Stimulated activated memory B cell treated with anti-CD40 and anti-IgM and Interleukin-4, amounts not matched to agents 10 μg/mL and 1 μg/mL and 100 μg/mL, for 72 hours (primary cell): Measurements from ENCODE around the gene MBOAT2.

ENCODE experiments used
- ATAC-seq: fragments of 150-1000 bp; cut with Tn5 transposase; 2 replicates; pipeline ENCODE4 v1.10.0; 2021
- H3K27ac Mint-ChIP-seq: one replicate; pipeline ENCODE4 v1.8.0; 2022; ENCODE audit warnings: mild to moderate bottlenecking, mixed read lengths
- H3K27me3 Mint-ChIP-seq: one replicate; pipeline ENCODE4 v1.8.0; 2022; ENCODE audit warnings: mixed read lengths
- H3K36me3 Mint-ChIP-seq: one replicate; pipeline ENCODE4 v1.8.0; 2022; ENCODE audit warnings: mixed read lengths
- H3K4me1 Mint-ChIP-seq: one replicate; pipeline ENCODE4 v1.8.0; 2022; ENCODE audit warnings: mixed read lengths
- H3K4me3 Mint-ChIP-seq: one replicate; pipeline ENCODE4 v1.8.0; 2022; ENCODE audit warnings: mild to moderate bottlenecking, moderate library complexity, mixed read lengths
- H3K9me3 Mint-ChIP-seq: one replicate; pipeline ENCODE4 v1.8.0; 2022; ENCODE audit warnings: mixed read lengths

Gene MBOAT2

DNA sequence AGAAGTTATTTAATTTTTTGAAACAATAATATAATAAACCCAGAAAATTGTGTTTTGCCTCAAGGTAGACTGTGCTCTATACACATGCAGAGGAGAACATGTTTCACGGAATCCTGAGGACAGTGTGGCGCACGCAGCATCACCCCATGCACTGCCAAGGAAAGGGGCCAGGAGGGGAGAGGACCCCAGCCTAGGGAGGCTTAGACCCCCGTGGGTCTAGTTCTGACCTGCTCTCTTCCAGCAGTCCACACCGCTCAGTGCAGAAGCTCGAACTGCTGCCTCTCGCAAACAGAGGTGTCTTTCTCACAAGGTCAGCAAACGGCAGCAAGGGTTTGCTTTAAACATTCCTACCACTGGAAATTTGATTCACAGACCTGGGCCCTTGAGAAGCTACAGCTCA lies 114.5 kb downstream of the MBOAT2 start:
- Mint-ChIP-seq H3K4me1 (no peaks in the 10 kb centered on the region), H3K36me3 (no peaks in the 10 kb centered on the region), H3K27ac (no peak overlapping the region), H3K27me3 (no peaks in the 10 kb centered on the region), H3K9me3 (no peaks in the 10 kb centered on the region), H3K4me3 (no peak overlapping the region)
- no peak for ATAC-seq

DNA sequence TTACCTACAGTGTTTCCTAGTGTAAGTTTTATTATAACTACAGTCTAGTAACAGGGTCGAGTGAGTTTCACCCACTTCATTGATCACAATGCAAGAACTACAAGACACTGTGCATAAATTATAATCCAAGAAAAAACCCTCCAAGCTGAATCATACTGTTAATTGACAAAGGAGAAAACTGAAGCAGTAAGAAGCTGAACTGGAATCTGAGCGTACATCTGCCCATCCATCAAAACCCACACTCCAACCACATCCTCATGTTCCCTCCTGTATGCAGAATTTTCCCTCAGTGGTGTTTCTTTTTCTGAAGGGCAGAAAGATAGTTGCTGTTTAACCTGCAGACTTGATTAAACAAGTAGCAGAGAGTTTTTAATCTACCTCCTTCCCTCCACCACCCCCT lies 116.6 kb downstream of the MBOAT2 start:
- Mint-ChIP-seq H3K9me3 (no peaks in the 10 kb centered on the region), H3K27ac (no peak overlapping the region), H3K4me3 (no peak overlapping the region), H3K36me3 (no peaks in the 10 kb centered on the region), H3K4me1 (no peaks in the 10 kb centered on the region), H3K27me3 (no peaks in the 10 kb centered on the region)
- no peak for ATAC-seq

DNA sequence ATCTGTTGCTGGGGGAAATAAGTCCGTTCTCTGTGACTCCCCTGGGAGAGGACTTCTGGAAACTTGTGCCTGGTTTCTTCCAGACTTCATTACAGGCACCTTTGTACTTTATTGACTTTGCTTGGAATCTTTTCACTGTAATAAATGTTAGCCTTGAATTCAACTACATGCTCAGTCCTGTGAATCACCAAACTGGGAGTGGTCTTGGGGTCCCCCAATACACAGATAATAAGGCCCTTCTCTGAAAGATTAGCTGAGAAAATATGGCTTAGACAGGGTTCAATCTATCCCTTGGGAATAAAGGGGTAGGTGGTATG lies 117.3 kb downstream of the MBOAT2 start:
- H3K4me3 Mint-ChIP-seq: no peak overlapping the region
- H3K36me3 Mint-ChIP-seq: no peaks in the 10 kb centered on the region
- no peaks in the 10 kb centered on the region for H3K4me1 Mint-ChIP-seq
- H3K27me3 Mint-ChIP-seq: peaks cover 3% of the 10 kb centered on the region
- no peaks in the 10 kb centered on the region for H3K9me3 Mint-ChIP-seq
- H3K27ac Mint-ChIP-seq: no peak overlapping the region
- no peak for ATAC-seq

DNA sequence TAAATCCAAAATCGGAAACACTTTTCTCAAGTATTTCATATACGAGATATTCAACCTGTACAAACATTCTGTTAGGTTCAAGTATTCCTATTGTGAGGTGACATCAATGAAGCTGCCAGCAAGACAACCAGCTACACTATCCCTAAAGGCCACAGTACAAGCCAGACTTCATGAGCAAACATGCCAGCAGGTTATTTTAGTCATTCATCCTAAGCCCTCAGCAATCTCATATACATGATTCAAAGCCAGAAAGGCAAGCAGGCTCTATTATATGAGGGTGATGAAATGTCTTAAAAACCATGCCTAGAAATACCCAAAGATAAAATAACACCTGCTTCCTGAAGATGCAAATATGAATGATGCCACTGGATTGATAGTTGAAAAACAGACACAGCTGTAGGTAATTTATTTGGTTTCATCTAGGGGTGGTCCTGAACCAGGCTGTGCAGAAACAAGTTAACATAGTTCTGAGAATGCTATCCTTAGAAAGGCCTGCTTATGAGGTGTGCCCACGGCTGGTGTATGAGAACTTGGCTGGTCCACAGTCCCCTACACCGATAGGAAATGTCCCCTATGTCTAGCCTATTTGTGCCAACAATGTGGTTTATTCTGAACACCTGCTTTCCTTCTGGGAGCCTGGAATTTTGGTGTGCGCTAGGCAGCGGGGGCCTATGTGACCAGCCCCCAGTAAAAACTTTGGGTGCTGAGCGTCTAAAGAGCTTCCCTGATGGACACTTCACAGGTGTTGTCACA lies 117.9 kb downstream of the MBOAT2 start:
- H3K4me1 Mint-ChIP-seq: no peaks in the 10 kb centered on the region
- H3K36me3 Mint-ChIP-seq: no peaks in the 10 kb centered on the region
- no peak overlapping the region for H3K4me3 Mint-ChIP-seq
- no peaks in the 10 kb centered on the region for H3K9me3 Mint-ChIP-seq
- no peak for ATAC-seq
- peaks cover 9% of the 10 kb centered on the region for H3K27me3 Mint-ChIP-seq
- no peak overlapping the region for H3K27ac Mint-ChIP-seq

DNA sequence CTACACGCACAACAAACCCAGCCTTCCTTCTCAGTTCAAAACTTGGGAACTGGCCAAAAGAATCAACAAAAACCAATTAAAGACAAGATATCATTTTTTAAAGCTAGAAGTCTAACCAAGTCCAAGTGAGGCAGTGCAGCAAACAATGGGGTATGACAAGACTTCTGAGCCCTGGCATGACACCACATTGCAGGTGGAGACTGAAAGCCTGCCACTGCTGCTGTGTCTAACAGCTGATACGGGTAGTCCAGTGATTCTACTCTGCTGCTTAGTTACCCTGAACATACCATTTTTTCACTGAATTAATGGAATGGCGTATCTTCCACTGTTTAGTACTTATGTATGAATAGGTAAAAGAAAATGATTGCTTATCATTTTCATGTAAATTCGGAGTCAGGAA lies 118.7 kb downstream of the MBOAT2 start:
- no peak for ATAC-seq
- Mint-ChIP-seq H3K36me3 (no peaks in the 10 kb centered on the region), H3K4me1 (no peaks in the 10 kb centered on the region), H3K27ac (no peak overlapping the region), H3K9me3 (no peaks in the 10 kb centered on the region), H3K27me3 (peaks cover 17% of the 10 kb centered on the region), H3K4me3 (no peak overlapping the region)

DNA sequence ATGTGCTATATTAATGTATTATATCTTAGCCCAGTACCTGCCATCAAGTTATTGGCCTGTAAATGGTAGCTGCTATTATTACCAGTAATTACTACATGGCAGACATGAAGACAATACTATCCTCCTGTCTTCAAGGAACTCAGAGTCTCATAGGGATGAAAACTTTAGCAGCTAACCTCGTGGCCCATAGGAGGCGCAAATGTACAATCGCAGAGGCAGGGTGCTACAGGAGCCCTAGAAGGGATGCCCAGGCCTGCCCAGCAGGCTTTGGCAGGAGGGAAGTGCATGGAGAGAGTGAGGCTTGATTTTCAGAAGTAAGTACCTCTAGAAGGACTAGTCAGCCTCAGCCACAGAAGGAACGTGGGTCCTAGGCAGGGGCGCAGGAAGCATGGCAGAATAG lies 121.4 kb downstream of the MBOAT2 start:
- no peaks in the 10 kb centered on the region for H3K36me3 Mint-ChIP-seq
- no peak for ATAC-seq
- no peaks in the 10 kb centered on the region for H3K4me1 Mint-ChIP-seq

DNA sequence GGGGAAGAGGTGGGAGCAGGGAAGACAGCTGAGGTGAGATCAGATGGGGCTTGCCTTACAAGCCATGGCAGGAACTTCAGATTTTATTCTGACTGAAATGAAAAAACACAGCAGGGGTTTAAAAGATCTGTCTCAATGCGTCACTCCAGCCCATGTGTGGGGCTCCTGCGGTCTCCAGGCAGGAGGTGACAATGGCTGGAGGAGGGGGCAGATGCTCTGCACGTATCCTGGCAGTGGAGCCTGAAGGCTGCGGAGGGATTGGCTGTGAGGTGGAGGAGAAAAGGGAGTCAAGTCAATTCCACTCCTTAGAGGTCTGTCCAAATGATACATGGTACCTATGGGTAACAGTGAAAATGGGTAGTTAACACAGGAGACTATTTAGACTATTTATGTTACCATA lies 125.6 kb downstream of the MBOAT2 start:
- Mint-ChIP-seq H3K4me3 (no peak overlapping the region), H3K4me1 (no peaks in the 10 kb centered on the region), H3K9me3 (no peaks in the 10 kb centered on the region), H3K27ac (no peak overlapping the region), H3K36me3 (no peaks in the 10 kb centered on the region), H3K27me3 (peaks cover 32% of the 10 kb centered on the region)
- no peak for ATAC-seq

More for the DNA sequence above, 121.4 kb downstream of the MBOAT2 start:
- Mint-ChIP-seq H3K4me3 (no peak overlapping the region), H3K27me3 (peaks cover 32% of the 10 kb centered on the region), H3K27ac (no peak overlapping the region), H3K9me3 (no peaks in the 10 kb centered on the region)

DNA sequence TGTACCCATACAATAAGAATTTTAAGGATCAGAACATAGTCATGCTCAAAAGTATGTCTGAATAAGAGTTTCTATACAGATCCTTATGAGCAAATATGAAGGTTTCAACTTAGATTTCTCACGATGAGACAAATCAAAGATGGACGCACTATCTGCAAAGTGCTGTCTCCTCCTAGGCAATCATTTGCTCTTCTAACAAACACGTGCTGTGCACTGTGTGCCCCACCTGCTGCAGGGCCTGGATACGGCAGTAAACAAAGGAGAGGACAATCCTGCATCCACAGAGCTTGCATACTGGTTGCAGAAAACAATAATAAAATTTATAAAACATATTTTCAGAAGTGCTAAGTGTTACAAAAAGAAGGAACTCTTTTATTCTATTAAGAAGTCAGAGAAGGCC lies 126.2 kb downstream of the MBOAT2 start:
- Mint-ChIP-seq H3K27me3 (peaks cover 32% of the 10 kb centered on the region), H3K36me3 (no peaks in the 10 kb centered on the region), H3K9me3 (no peaks in the 10 kb centered on the region), H3K27ac (no peak overlapping the region), H3K4me1 (no peaks in the 10 kb centered on the region), H3K4me3 (no peak overlapping the region)
- no peak for ATAC-seq

DNA sequence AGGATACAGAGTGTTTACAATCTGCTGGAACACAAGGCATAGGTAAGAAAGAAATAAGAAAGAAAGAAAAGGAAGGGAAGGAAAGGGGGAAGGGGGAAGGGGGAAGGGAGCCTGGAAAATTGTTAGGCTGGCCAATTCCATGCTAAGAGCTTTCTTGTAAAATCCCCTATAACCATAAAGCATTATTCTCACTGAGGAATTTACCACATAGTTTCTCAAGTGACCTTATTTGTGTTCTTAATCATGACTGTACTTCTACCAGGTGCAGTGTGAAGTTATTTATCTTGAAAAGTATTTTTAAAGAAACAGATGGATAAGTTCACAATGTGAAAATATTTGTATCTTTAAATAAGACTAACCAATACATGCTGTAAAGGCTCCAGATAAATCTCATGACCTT lies 126.9 kb downstream of the MBOAT2 start:
- Mint-ChIP-seq H3K27me3 (peaks cover 32% of the 10 kb centered on the region), H3K27ac (no peak overlapping the region), H3K4me3 (no peak overlapping the region), H3K4me1 (no peaks in the 10 kb centered on the region), H3K36me3 (no peaks in the 10 kb centered on the region), H3K9me3 (no peaks in the 10 kb centered on the region)
- no peak for ATAC-seq

DNA sequence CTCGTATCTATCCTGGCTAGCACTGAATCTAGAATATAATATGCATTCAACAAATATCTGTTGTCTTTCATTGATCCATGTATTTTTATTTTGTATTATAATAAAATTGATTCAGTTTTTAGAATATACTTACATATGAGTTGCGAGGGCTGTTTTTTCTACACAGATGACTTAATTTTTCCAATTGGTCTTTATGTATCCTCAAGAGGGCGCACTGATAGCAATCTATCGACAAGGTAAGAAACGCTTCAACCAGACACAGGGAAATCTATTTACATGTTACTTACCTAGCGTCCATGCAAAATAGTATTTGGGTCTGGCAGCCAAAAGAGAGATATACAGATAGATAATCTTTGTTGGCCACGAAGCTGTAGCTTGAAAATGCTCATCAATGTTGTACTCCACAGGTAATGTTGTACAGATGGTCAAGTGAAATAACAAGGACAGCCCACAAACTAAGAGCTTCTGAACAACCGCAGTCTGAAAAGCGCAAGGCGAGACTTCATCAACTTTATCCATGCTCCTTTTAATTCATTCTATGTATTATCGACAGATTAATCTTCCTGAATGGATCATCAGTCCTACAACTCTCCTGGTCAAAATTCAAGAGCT lies 130.6 kb downstream of the MBOAT2 start:
- H3K9me3 Mint-ChIP-seq: no peaks in the 10 kb centered on the region
- peaks cover 7% of the 10 kb centered on the region for H3K27me3 Mint-ChIP-seq
- ATAC-seq: no peak
- H3K4me1 Mint-ChIP-seq: no peaks in the 10 kb centered on the region
- no peaks in the 10 kb centered on the region for H3K36me3 Mint-ChIP-seq
- no peak overlapping the region for H3K4me3 Mint-ChIP-seq
- no peak overlapping the region for H3K27ac Mint-ChIP-seq

DNA sequence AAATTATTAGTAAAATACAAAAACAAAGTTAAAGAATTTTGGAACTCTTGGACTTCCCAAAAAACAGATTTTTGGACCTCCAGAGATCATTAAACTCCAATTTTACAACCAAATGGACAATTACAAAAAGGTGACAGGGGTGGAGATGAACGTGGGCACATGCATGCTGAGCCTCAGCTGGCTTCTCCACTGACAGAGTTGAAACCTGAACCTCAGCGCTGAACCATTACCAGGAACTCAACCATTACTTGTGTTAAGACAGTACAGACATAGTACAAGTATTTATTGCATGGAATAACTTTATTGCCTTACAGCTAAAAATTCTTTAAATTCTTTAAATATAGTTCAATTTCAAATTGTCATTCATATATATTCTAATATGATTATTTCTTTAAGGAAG lies 133.0 kb downstream of the MBOAT2 start:
- no peak overlapping the region for H3K27ac Mint-ChIP-seq
- H3K36me3 Mint-ChIP-seq: no peaks in the 10 kb centered on the region
- H3K27me3 Mint-ChIP-seq: no peaks in the 10 kb centered on the region
- no peak for ATAC-seq
- no peak overlapping the region for H3K4me3 Mint-ChIP-seq
- H3K9me3 Mint-ChIP-seq: no peaks in the 10 kb centered on the region
- H3K4me1 Mint-ChIP-seq: no peaks in the 10 kb centered on the region

DNA sequence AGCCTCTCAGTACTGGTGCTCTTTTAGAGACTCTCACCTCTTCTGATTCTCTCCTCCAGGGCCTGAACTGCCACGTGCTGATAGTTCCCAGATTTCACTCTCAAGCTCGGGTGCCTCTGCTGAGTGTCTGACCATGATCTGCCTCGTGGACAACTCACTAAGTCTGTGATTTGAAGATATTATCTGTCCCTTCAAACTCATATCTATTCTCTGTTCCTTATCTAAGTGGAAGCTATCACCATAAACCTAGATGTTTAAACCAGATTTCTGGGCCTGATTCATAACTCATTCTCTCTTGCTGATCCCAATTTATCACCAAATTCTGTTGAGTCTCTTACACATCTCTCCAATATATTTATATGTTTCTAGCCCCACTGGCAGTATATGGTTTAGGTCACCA lies 136.1 kb downstream of the MBOAT2 start:
- no peaks in the 10 kb centered on the region for H3K27me3 Mint-ChIP-seq
- no peak overlapping the region for H3K27ac Mint-ChIP-seq
- no peaks in the 10 kb centered on the region for H3K36me3 Mint-ChIP-seq
- no peak for ATAC-seq
- no peak overlapping the region for H3K4me3 Mint-ChIP-seq
- no peaks in the 10 kb centered on the region for H3K4me1 Mint-ChIP-seq
- H3K9me3 Mint-ChIP-seq: no peaks in the 10 kb centered on the region

DNA sequence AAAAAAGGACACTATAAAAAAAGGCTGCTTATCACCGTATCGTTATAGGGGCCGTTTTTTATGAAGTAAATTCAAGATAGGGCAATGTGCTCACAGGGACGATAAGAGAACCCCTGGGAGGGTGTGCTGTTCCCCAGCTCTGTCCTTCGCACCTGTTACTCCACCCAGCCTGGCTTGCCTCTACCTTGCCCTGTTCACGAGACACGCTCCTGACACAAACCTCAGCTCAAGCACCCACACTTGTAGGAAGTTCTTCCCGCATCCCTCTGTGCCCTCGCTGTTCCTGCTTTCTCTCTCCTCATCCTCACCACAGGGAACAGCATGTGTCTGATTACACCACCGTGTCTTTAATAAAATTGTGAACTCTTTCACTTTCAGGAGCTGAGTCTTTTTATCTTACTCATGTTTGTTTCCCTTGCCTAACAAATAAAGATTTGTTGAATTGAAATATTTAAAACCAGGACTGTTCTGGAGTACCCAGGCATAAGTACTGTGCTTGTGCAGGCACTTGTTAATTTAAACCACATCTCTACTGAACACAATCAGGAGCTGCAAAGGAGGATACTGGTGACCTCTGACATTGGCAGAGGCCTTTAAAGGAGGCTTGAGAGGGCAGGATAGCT lies 140.0 kb downstream of the MBOAT2 start:
- Mint-ChIP-seq H3K4me3 (no peak overlapping the region), H3K27me3 (no peaks in the 10 kb centered on the region), H3K27ac (no peak overlapping the region), H3K9me3 (no peaks in the 10 kb centered on the region), H3K4me1 (no peaks in the 10 kb centered on the region), H3K36me3 (no peaks in the 10 kb centered on the region)
- ATAC-seq: no peak

DNA sequence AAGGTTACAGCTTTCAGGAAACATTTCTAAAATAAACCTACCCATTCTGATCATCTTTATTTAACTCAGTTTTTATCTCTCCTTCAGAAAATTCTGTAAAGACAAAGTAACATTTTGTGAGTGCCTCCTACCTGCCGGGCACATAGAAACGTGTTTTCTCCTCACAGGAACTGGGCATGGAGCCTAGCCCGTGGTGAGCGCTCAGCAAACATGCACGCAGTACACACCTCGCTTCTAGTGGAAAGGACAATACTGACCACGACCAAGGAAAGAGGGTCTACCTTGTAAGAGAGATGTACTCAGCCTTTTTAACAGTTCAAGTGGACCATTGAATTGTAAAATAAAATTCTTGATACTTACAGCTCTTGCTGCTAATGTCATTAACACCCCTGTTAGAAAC lies 141.3 kb downstream of the MBOAT2 start:
- Mint-ChIP-seq H3K9me3 (no peaks in the 10 kb centered on the region), H3K4me1 (no peaks in the 10 kb centered on the region), H3K36me3 (no peaks in the 10 kb centered on the region), H3K27me3 (no peaks in the 10 kb centered on the region), H3K27ac (no peak overlapping the region), H3K4me3 (no peak overlapping the region)
- ATAC-seq: no peak

DNA sequence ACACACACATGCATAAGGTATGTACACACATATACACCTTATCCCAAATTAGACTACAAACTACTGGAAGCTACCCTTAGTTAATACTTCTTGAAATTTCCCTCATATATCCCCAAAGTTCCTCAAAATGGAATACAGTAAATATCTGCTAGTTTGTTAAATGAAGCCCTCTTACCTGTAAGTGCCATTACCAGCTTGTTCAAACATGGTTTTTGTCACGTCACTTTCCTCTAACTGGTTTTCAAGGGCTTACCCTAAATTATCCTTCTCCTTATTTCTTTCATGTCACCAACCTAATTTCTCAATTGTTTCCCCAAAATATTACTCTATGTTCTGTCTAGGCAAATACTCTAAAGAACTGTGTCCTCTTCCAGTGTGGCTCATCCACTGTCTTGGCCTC lies 141.7 kb downstream of the MBOAT2 start:
- H3K27ac Mint-ChIP-seq: no peak overlapping the region
- H3K4me3 Mint-ChIP-seq: no peak overlapping the region
- no peak for ATAC-seq
- H3K27me3 Mint-ChIP-seq: no peaks in the 10 kb centered on the region
- no peaks in the 10 kb centered on the region for H3K36me3 Mint-ChIP-seq
- H3K4me1 Mint-ChIP-seq: no peaks in the 10 kb centered on the region
- no peaks in the 10 kb centered on the region for H3K9me3 Mint-ChIP-seq

DNA sequence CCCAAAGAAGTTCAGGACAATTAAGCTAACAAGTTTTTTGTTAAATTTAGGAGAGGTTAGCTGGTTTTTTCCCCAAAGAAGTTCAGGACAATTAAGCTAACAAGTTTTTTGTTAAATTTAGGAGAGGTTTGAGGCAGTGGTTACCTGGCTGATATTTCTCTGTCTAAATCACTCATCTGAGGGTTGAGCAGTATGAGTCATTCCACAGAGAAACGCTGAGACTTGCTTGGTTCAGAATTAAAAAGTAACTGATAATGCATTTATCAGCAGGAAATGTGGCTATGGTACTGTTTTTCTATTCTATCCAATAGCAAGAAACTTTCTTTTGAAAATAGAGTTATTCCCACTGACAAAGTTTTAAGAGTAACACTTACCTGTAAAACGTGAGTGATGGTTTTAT lies 143.2 kb downstream of the MBOAT2 start:
- Mint-ChIP-seq H3K27ac (no peak overlapping the region), H3K36me3 (no peaks in the 10 kb centered on the region), H3K4me1 (no peaks in the 10 kb centered on the region), H3K27me3 (no peaks in the 10 kb centered on the region), H3K4me3 (no peak overlapping the region), H3K9me3 (no peaks in the 10 kb centered on the region)
- no peak for ATAC-seq
